WTC11 (cell line): ENCODE measurements around the gene TMX2. TPM values are rescaled to one million over a fixed set of nuclear protein-coding genes. Genes with fewer than 3 reads are reported as not detected.

Experiments
- ATAC-seq: fragments of 200-7000 bp; cut with Tn5 transposase; 2 replicates; pipeline ENCODE4 v1.10.0; 2021; ENCODE audit warnings: mild to moderate bottlenecking, moderate library complexity
- CTCF ChIA-PET: fragments of 300-600 bp; sonication (Branson Sonifier 250); formaldehyde crosslinking; loops from one replicate; lab custom pipeline; 2021; ENCODE audit warnings: antibody characterized with exemption; lab: Charles Lee
- POLR2A ChIA-PET: fragments of 350-600 bp; sonication (Branson Sonifier 250); formaldehyde crosslinking; loops from one replicate; lab custom pipeline; 2021; ENCODE audit warnings: antibody characterized with exemption; lab: Charles Lee
- DNase-seq: peaks from one replicate; pipeline ENCODE4 v3.0.0; 2021; ENCODE audit warnings: low spot score
- H3K27ac Mint-ChIP-seq: 2 replicates; pipeline ENCODE4 v1.8.0; 2021; ENCODE audit warnings: mixed read lengths
- H3K27me3 Mint-ChIP-seq: 2 replicates; pipeline ENCODE4 v1.8.0; 2021; ENCODE audit warnings: low read depth, mild to moderate bottlenecking, moderate library complexity, mixed read lengths
- H3K36me3 Mint-ChIP-seq: 2 replicates; pipeline ENCODE4 v1.8.0; 2021; ENCODE audit warnings: mixed read lengths
- H3K4me1 Mint-ChIP-seq: 2 replicates; pipeline ENCODE4 v1.8.0; 2022; ENCODE audit warnings: mixed read lengths
- H3K4me3 Mint-ChIP-seq: 2 replicates; pipeline ENCODE4 v1.8.0; 2021; ENCODE audit warnings: mild to moderate bottlenecking, moderate library complexity, mixed read lengths
- H3K9me3 Mint-ChIP-seq: 2 replicates; pipeline ENCODE4 v1.8.0; 2021; ENCODE audit warnings: mixed read lengths
- CREB1 ChIP-seq: sonication (generic); formaldehyde crosslinking; IDR thresholded peaks from 2 replicates; pipeline ENCODE4 v1.8.0; 2023; ENCODE audit warnings: mild to moderate bottlenecking, missing genetic modification reagents
- ESRRA ChIP-seq: sonication (generic); formaldehyde crosslinking; IDR thresholded peaks from 2 replicates; pipeline ENCODE4 v1.8.1; 2022; ENCODE audit warnings: mild to moderate bottlenecking, missing genetic modification reagents, borderline replicate concordance
- FOXP1 ChIP-seq: sonication (generic); formaldehyde crosslinking; IDR thresholded peaks from 2 replicates; pipeline ENCODE4 v1.8.0; 2022; ENCODE audit warnings: missing genetic modification reagents, mild to moderate bottlenecking, moderate library complexity, borderline replicate concordance
- GABPB1 ChIP-seq: sonication (generic); formaldehyde crosslinking; IDR thresholded peaks from 2 replicates; pipeline ENCODE4 v1.8.1; 2023; ENCODE audit warnings: mild to moderate bottlenecking, missing genetic modification reagents
- JUN ChIP-seq: sonication (generic); formaldehyde crosslinking; IDR thresholded peaks from 2 replicates; pipeline ENCODE4 v1.8.0; 2023; ENCODE audit warnings: mild to moderate bottlenecking, missing genetic modification reagents
- MLX ChIP-seq: sonication (generic); formaldehyde crosslinking; IDR thresholded peaks from 2 replicates; pipeline ENCODE4 v1.8.1; 2023; ENCODE audit warnings: mild to moderate bottlenecking, missing genetic modification reagents, moderate library complexity
- NFE2L1 ChIP-seq: sonication (generic); formaldehyde crosslinking; IDR thresholded peaks from 2 replicates; pipeline ENCODE4 v1.8.1; 2023; ENCODE audit warnings: missing genetic modification reagents
- NR2C2 ChIP-seq: sonication (generic); formaldehyde crosslinking; IDR thresholded peaks from 2 replicates; pipeline ENCODE4 v1.8.0; 2022; ENCODE audit warnings: mild to moderate bottlenecking, missing genetic modification reagents
- OVOL2 ChIP-seq: fragments of 250-450 bp; sonication (Bioruptor Pico); IDR thresholded peaks from 2 replicates; pipeline ENCODE4 v1.9.0; 2021; ENCODE audit warnings: mild to moderate bottlenecking, borderline replicate concordance
- RELA ChIP-seq: sonication (generic); formaldehyde crosslinking; IDR thresholded peaks from 2 replicates; pipeline ENCODE4 v1.8.1; 2022; ENCODE audit warnings: missing genetic modification reagents, mild to moderate bottlenecking, borderline replicate concordance
- TEAD1 ChIP-seq: sonication (generic); formaldehyde crosslinking; IDR thresholded peaks from 2 replicates; pipeline ENCODE4 v1.8.0; 2022; ENCODE audit warnings: mild to moderate bottlenecking, missing genetic modification reagents
- ZNF671 ChIP-seq: fragments of 250-450 bp; sonication (Bioruptor Pico); IDR thresholded peaks from 2 replicates; pipeline ENCODE4 v1.8.0; 2021; ENCODE audit warnings: mild to moderate bottlenecking
- total RNA-seq: library from RNA; stranded (reverse); gene quantifications from 3 replicates; pipeline ENCODE4 v1.2.3, GENCODE V29; 2021
- TF ChIP-seq, protein P1 (sequence below): sonication (generic); formaldehyde crosslinking; IDR thresholded peaks from 2 replicates; pipeline ENCODE4 v1.8.0; 2022; ENCODE audit warnings: missing genetic modification reagents
- TF ChIP-seq, protein P2 (sequence below): sonication (generic); formaldehyde crosslinking; IDR thresholded peaks from 2 replicates; pipeline ENCODE4 v1.8.0; 2022; ENCODE audit warnings: mild to moderate bottlenecking, missing genetic modification reagents
- TF ChIP-seq, protein P3 (sequence below): fragments of 250-450 bp; sonication (Bioruptor Pico); IDR thresholded peaks from 2 replicates; pipeline ENCODE4 v2.1.2; 2022; ENCODE audit warnings: mild to moderate bottlenecking, moderate library complexity

The TMX2 gene
- total RNA-seq, 1 experiment from 2014 or later = 85.4 TPM

GRCh38 chr11:57712256-57713150 lies at the start of gene TMX2 (continued):
- TF ChIP-seq, protein P1, sequence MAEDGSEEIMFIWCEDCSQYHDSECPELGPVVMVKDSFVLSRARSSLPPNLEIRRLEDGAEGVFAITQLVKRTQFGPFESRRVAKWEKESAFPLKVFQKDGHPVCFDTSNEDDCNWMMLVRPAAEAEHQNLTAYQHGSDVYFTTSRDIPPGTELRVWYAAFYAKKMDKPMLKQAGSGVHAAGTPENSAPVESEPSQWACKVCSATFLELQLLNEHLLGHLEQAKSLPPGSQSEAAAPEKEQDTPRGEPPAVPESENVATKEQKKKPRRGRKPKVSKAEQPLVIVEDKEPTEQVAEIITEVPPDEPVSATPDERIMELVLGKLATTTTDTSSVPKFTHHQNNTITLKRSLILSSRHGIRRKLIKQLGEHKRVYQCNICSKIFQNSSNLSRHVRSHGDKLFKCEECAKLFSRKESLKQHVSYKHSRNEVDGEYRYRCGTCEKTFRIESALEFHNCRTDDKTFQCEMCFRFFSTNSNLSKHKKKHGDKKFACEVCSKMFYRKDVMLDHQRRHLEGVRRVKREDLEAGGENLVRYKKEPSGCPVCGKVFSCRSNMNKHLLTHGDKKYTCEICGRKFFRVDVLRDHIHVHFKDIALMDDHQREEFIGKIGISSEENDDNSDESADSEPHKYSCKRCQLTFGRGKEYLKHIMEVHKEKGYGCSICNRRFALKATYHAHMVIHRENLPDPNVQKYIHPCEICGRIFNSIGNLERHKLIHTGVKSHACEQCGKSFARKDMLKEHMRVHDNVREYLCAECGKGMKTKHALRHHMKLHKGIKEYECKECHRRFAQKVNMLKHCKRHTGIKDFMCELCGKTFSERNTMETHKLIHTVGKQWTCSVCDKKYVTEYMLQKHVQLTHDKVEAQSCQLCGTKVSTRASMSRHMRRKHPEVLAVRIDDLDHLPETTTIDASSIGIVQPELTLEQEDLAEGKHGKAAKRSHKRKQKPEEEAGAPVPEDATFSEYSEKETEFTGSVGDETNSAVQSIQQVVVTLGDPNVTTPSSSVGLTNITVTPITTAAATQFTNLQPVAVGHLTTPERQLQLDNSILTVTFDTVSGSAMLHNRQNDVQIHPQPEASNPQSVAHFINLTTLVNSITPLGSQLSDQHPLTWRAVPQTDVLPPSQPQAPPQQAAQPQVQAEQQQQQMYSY (CRISPR knock-in tag) = 0 out of 2 replicates have a peak, but pooled peaks have one; percentile 25
- TF ChIP-seq JUN (CRISPR knock-in tag) (peak; percentile 84; the same call in 1 of the 2 replicates), OVOL2 (CRISPR knock-in tag) (no peak), ESRRA (CRISPR knock-in tag) (peak; percentile 83; the same call in 1 of the 2 replicates)

DNA sequence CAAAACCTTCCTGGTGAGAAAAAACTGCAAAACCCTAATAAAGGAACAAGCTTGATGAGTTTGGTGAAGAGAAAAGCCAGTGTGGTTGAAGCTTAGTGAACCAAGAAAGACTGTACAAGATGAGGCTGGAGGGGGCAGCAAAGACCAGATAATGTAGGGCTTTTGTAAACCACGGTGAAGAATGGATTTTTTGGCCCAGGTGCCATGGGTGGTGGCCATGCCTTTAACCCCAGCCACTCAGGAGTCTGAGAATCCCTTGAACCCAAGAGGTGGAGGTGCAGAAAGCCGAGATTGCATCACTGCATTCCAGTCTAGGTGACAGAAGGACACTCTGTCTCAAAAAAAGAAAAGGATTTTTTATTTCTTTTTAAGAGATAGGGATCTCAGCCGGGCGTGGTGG lies 49.5 kb upstream of the TMX2 start:
- Mint-ChIP-seq H3K4me3 (no peak overlapping the region), H3K27me3 (no peaks in the 10 kb centered on the region), H3K27ac (0 out of 2 replicates have a peak overlapping the region, but pooled peaks have one; percentile 19), H3K4me1 (peaks cover 8% of the 10 kb centered on the region), H3K9me3 (no peaks in the 10 kb centered on the region), H3K36me3 (peaks cover 28% of the 10 kb centered on the region)
- ChIA-PET CTCF (interaction anchor here (0.8 to 1.4 kb wide), 7 partner anchors 11 to 138 kb away, joined by 3 to 6 read pairs (median 4); no protein-coding TSS in a partner anchor), POLR2A (interaction anchor here (0.6 kb wide), 1 partner anchor 135 kb away, joined by 5 read pairs; no protein-coding TSS in a partner anchor)
- no peak for ATAC-seq
- DNase-seq = no peak
- TF ChIP-seq, protein P2, sequence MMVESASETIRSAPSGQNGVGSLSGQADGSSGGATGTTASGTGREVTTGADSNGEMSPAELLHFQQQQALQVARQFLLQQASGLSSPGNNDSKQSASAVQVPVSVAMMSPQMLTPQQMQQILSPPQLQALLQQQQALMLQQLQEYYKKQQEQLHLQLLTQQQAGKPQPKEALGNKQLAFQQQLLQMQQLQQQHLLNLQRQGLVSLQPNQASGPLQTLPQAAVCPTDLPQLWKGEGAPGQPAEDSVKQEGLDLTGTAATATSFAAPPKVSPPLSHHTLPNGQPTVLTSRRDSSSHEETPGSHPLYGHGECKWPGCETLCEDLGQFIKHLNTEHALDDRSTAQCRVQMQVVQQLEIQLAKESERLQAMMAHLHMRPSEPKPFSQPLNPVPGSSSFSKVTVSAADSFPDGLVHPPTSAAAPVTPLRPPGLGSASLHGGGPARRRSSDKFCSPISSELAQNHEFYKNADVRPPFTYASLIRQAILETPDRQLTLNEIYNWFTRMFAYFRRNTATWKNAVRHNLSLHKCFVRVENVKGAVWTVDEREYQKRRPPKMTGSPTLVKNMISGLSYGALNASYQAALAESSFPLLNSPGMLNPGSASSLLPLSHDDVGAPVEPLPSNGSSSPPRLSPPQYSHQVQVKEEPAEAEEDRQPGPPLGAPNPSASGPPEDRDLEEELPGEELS (CRISPR knock-in tag) = no peak
- TF ChIP-seq TEAD1 (CRISPR knock-in tag) (no peak), NFE2L1 (CRISPR knock-in tag) (no peak), FOXP1 (CRISPR knock-in tag) (no peak), GABPB1 (no peak), NR2C2 (CRISPR knock-in tag) (no peak), CREB1 (no peak), MLX (CRISPR knock-in tag) (no peak), RELA (CRISPR knock-in tag) (no peak), ZNF671 (CRISPR knock-in tag) (no peak)
- TF ChIP-seq, protein P3, sequence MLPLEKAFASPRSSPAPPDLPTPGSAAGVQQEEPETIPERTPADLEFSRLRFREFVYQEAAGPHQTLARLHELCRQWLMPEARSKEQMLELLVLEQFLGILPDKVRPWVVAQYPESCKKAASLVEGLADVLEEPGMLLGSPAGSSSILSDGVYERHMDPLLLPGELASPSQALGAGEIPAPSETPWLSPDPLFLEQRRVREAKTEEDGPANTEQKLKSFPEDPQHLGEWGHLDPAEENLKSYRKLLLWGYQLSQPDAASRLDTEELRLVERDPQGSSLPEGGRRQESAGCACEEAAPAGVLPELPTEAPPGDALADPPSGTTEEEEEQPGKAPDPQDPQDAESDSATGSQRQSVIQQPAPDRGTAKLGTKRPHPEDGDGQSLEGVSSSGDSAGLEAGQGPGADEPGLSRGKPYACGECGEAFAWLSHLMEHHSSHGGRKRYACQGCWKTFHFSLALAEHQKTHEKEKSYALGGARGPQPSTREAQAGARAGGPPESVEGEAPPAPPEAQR (CRISPR knock-in tag) = no peak
